ENCODE data around the gene SH3PXD2A.

- TF ChIP-seq POLR2A (IDR thresholded peaks at IDR 0.05) (no peak), CTCF (IDR thresholded peaks at IDR 0.05) (no peak)
Observed at GRCh38 chr10:103658049-103658577, 197.3 kb downstream of the SH3PXD2A start.
